Nucleus accumbens (tissue), 56 donors: ENCODE results near the gene RPL34.

Experiments used
- DNase-seq, 56 donors: peaks; one replicate each; lab custom pipeline; 2025; lab: John Stamatoyannopoulos, UW

The RPL34 gene

GRCh38 chr4:108622828-108623227, 2.5 kb downstream of the RPL34 start:
- no peak for DNase-seq

GRCh38 chr4:108624263-108625056, 4.1 kb downstream of the RPL34 start:
- DNase-seq: no peak

- no peak for DNase-seq
These were observed 5.7 kb downstream of the RPL34 start for GRCh38 chr4:108626056-108626455.

- DNase-seq: no peak
These were observed 8.0 kb downstream of the RPL34 start for GRCh38 chr4:108628411-108628810.

GRCh38 chr4:108635070-108635655, 14.8 kb downstream of the RPL34 start:
- no peak for DNase-seq

- DNase-seq: no peak
These were observed 15.9 kb downstream of the RPL34 start for GRCh38 chr4:108636246-108636645.

GRCh38 chr4:108637856-108638255, 17.5 kb downstream of the RPL34 start:
- no peak for DNase-seq

- DNase-seq: no peak
These were observed 23.9 kb downstream of the RPL34 start for GRCh38 chr4:108644237-108644636.

- DNase-seq: no peak
These were observed 26.3 kb downstream of the RPL34 start for GRCh38 chr4:108646706-108647105.

GRCh38 chr4:108649863-108650211, 29.5 kb downstream of the RPL34 start:
- DNase-seq: no peak

- DNase-seq: peak; percentile 65 to 98 (median 87)
These were observed 30.0 kb downstream of the RPL34 start, which contains the start of gene OSTC for GRCh38 chr4:108650212-108651013. Gene OSTC (plus strand): TSS chr4:108650599. CDS start chr4:108650656, 57 bp downstream.

- no peak for DNase-seq
These were observed 30.8 kb downstream of the RPL34 start for GRCh38 chr4:108651014-108651791.

GRCh38 chr4:108662629-108663028, 42.3 kb downstream of the RPL34 start:
- no peak for DNase-seq

GRCh38 chr4:108674356-108674977, 54.1 kb downstream of the RPL34 start:
- DNase-seq: no peak
